ENCODE results near the gene HVCN1.
A peak's percentile ranks its signal among the peaks of the same experiment; 100 is the strongest.

The HVCN1 gene

DNA sequence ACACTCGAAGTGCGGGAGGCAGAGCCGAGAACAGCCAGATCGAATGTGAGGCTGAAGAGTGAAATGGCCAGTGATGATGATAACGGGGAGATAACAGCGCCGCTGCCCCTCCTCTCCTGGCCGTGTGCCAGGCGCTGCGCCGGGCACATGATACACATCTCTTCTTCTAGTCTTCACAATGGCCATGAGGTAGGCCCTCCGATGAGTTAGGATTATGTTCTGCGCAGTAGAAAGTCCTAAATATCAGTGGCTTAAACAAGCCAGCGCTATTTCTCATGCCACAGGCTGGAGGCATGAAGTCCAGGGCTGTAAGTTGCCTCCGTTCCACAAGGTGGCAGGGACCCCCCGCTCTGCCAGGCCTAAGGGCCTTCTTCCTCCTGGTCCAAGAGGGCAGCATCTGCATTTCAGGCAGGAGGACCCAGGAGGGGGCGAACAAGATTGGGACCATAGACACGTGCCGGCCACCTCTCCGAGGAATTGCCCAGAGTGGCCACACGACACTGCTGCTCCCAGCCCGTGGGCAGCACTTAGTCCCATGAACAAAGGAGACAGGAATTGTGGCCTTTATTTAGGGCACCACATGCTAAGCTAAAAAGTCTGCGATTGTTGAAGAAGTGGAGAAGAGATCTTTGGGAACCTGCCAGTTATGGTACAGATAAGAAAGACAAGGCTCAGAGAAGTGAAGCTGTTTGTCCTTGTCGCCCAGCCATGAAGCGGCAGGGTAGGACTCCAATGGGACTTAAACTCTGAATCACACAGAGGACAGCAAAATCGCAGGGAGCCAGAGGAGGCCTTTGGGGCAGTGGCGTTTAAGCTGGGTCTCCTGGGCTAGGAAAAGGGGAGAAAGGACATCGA is 10.9 kb upstream of the HVCN1 start:
- DNase-seq (ENCODE audit: low read depth) = no peak

DNA sequence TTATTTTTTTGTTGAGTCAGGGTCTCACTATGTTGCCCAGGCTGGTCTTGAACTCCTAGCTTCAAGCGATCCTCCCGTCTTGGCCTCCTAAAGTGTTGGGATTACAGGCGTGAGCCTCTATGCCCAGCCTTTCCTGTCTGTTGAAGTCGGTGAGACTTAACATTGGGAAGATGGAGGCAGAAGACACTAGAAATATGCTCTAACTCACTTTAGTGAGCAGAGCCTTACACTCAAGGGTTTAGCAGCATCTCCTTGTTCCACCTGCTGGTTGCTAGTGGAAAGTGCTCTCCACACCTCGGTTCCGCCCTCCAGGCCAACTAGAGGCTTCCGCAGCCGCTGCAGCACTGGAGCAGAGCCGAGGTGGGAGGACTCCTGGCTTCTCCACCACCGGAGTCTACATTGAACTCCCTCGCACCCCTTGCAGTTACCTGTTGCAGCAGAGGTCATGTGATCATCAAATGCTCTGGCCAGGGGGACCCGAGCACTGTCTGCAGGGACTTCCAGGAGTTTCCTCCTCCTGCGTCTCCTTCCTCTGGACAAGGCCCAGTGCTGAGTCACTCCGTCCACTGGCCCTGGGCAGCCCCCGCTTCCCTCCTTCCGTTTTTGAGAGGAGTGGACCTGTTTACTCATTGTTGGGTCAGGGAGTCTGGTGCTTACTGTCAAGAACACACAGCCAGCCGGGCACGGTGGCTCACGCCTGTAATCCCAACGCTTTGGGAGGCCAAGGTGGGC is 9.4 kb upstream of the HVCN1 start:
- DNase-seq (ENCODE audit: low read depth) = peak; percentile 37

DNA sequence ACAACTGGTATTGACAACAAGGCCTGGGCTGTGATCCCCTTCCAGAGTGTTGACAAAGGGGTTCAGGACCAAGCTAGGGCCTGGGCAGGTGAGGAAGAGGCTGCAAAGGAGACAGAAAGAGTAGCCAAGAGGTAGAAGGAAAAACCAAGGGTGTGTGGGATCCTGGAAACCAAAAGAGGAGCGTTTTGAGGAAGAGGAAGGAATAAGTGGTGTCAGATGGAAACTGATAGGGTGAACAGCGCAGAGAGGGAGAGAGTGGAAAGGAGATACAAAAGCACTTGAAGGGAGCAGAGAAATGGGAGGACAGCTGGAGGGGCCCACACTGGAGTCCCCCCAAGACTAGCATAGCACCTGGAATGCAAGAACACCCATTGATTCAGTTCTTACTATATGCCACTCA is 8.3 kb upstream of the HVCN1 start:
- no peak for DNase-seq (ENCODE audit: low read depth)

DNA sequence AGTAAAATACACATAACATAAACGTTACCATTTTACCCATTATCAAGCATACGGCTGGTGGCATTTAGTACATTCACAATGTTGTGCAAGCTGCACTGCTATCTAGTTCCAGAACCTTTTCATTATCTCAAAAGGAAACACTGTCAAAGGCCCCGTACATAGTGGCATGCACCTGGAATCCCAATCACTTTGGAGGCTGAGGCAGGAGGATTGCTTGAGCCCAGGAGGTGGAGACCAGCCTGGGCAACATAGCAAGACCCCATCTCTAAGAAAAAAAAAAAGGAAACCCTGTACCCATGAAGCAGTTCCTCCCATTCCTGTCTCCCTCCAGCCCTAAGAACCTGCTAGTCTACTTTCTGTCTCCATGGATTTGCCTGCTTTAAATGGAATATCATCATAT is 7.4 kb upstream of the HVCN1 start:
- no peak for DNase-seq (ENCODE audit: low read depth)

DNA sequence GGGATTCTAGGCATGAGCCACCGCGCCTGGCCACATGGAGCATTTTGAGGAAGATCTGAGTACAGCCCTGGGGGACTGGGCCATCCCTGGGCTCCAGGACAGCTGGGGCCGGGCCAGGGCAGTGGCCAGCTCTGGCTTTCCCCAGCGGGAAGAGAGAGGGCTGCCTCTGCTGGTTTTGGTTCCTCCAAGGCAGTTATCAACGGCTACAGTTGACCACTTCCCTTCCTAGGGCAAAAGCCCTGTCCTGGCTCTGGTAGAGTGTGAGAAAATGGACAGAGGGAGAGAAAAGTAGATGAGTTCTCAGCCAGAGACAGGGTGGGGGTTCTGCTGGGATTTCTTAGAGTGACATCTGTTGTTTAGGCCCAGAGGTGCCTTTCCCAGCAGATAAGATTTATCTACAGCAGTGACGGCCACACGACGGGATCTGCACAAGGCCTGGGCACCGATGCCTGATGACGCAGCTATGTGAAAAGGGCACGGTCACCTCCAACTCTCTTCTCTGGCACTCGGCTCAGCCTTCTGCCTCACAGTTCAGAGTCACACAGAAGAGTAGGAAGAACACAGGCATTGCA is 5.5 kb upstream of the HVCN1 start:
- no peak for DNase-seq (ENCODE audit: low read depth)

DNA sequence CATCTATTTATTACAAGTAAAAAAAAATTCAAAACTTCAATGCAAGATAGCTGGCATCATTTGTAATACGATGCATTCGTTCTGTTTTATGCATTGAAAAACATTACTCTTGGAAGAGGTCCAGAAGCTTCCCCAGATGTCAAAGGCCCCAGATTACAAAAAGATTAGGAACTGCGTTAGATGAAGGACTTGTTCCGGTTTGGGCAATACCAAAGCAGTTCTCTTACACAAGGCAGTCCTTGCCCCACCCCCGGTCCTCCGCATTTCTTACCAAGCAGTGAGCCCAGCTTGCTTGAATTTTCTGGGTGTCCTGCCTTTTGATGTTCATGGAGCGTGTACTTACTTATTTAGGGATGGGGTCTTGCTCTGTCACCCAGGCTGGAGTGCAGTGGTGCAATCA is 4.8 kb upstream of the HVCN1 start:
- no peak for DNase-seq (ENCODE audit: low read depth)

DNA sequence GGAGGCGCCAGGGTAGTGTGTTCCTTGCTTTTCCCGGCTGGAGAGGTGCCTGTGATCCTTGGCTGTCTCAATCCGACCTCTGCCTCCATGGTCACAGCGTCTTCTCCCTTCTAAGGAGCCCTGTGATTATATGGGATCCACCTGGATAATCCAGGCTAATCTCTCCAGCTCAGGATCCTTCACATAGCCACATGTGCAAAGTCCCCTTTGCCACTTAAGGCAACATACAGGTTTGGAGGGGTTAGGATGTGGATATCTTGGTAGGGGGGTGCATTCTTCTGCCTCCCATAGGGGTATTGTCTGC is 1.2 kb upstream of the HVCN1 start:
- DNase-seq (ENCODE audit: low read depth) = no peak

DNA sequence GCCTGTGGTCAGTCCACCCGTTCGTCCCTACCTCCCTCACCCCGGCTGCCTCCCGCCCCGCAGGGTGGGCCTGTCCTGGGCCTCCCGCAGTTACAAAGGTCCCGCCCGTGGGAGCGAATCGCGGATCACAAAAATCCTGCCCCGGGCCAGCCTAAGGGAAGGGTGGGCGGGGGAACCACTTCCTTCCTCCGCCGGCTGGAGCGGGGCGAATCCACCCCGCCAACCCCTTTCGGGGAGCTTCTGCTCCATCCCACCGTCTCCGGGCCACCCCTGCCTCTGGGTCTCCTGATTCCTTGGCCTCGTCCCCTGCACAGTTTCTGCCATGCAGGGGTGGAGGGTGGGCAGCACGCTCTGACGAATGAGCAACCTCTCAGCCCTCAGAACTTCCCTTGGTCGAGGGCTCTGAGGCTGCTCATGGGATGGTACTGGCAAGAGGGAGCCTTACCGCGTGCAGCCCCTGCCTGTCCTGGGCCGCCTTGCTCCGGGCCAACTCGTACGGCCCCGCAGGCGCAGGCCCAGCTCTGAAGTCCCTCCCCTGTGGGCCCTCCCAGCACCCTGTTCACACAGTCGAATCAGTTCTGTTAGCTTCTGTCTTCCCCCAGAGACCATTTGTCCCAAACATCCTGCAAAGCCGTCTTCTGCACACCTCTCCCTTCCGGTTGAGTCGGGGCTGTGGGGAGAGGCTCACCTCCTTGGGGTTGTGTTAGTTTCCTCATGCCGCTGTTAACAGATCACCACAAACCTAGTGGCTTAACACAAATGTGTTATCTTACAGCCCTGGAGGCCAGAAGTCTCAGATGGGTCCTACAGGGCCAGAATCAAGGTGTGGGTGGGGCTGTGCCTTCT is 589 bp upstream of the HVCN1 start:
- DNase-seq (ENCODE audit: low read depth) = peak; percentile 12

DNA sequence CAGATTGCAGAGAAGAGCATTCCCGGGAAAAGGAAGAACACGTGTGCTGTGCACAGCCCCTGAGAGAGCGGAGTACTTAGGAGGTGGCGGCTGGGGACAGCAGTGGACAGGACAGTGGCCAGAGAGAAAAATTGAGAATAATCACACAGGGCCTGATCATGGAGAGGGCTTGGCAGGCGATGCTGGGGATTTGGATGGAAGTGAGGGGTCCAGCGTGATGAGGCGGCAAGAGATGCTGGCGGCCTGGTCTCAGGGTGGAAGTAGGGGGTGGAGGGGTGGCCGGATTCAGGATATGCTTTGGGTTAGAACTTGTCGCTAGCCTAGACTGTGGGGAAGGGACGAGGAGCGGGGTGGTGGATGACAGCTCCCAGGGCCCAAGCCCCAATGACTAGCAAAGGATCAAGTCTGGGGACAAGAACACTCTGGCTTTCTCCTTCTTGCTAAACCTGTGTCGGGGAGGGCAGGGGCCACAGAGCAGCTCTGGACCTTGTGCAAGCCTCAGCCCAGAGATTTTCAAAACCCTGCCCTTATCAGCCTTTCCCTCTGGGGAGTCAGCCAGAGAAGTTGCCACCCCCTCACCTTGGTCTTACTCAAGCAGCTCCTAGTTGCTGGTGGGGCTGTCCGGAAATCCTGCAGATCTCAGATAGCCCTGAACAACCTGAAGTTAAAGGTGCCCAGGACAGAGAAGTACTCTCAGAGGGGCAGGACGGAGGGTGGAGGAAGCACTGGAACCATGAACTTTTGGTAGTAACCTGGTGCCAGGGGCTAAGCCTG is 1.3 kb downstream of the HVCN1 start:
- no peak for DNase-seq (ENCODE audit: low read depth)

DNA sequence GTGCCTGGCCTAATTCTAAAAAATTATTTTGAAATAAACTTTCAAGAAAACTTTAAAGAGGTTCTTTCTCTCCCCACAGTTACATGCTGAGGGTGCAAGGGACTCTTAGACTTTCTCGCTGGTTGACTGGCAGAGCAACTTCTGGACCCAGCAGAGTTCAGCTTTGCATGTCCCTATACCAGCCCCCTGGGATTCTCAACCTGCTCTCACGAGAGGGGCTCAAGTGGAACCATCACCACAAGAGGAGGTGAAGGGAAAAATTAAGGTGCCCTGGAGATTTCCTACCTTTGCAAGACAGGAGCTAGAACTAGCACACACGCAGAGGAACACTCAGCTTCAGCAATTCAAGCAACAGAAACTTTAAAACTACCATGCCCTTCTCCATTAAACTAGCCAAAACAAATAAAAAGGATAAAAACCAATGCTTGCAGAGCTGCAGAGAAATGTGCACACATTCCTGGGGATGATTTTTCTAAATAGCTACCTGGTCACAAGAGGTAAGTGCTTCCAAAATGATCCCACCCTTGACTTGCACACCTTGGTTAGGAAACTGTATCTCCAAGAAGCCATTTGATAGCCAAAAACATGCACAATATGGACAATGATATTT is 2.5 kb downstream of the HVCN1 start:
- DNase-seq (ENCODE audit: low read depth) = no peak

DNA sequence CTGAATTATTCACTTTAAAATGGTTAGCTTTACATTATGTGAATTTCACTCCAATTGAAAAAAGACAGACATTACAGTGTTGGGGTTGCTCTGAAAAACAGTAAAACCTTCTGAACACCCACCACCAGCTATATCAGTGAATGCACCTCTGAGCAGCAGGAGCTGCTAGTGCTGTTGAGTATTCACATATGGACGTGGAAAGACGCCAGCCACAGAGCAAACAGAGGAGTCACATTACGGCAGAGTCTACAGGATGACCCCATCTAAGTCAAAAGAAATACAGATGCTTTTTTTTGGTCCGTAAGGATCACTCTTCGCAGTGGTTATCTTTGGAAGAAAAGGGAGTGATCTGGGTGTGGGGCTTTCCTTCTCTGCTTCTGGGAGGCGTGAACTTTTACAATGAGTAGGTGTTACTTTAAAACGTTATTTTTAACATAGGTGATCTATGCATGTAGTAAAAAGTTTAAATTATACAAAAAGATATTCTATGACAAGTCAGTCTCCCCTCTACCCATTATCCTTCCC is 4.5 kb downstream of the HVCN1 start:
- no peak for DNase-seq (ENCODE audit: low read depth)

DNA sequence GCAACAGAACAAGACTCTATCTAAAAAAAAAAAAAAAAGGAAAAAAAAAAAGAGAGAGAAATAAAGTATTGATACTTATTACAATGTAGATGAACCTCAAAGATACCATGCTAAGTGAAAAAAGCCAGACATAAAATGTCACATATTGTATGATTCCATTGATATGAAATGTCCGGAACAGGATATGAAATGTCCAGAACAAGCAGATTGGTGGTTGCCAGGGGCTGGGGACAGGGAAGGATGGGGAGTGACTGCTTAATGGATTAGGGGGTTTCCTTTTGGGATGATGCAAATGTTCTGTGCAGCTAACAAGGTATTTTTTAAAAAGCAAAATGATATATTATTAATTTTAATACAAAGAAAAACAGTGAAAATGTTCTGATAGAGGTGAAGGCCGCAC is 5.0 kb downstream of the HVCN1 start:
- DNase-seq (ENCODE audit: low read depth) = no peak

DNA sequence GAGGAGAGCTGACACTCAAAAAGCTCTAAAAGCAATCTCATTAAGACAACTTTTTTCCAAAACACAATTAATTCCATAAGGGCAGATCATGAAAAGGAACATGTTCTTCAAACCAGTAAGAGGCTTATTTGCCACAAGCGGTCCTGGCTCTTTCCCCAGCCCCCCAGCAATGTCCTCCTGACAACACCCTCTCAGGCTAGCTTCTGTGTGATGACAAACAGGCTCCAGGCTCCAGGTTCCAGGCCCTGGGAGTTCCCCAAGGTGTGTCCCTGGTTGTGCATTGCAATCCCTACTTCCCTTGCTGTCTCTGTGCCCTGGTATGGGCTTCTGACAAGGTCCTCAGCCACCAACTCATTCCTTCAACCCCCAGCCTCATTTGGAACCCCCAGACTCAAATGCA is 8.9 kb downstream of the HVCN1 start:
- DNase-seq (ENCODE audit: low read depth) = no peak

DNA sequence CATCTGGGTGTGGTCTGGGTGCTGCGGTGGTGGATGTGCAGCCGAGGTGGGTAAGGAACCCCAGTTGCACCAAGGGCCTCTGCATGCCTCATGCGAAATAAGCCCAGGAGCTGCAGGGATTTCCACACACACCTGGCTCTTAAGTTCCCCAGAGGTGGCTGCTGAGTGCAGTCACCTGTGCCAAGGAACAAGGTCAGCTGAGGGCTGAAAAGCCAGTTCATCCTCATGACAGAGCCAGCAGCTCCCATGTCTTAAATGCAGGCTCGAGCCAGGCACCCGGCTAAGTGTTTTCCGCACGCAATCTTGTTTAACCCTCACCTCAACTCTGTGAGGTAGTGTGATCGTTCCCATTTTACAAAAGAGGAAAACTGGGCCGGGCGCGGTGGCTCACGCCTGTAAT is 9.7 kb downstream of the HVCN1 start:
- no peak for DNase-seq (ENCODE audit: low read depth)

DNA sequence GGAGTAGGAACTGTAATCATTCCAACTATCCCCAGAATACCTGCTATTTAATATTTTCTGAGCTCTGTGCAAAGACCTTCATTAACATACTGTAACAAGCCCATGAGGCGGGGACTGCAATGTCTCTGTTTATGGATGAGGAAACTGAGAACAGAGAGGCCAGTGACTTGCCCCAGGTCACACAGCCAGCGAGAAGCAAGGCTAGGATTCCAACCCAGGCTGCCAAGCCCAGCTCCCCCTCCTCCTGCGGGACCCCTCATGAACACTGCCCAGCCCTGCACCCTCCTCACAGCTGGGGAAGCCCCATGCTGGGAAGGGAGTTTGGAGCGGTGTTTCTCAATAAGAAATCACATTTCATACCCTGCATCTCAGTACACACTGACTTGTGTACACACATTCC is 10.9 kb downstream of the HVCN1 start:
- no peak for DNase-seq (ENCODE audit: low read depth)

DNA sequence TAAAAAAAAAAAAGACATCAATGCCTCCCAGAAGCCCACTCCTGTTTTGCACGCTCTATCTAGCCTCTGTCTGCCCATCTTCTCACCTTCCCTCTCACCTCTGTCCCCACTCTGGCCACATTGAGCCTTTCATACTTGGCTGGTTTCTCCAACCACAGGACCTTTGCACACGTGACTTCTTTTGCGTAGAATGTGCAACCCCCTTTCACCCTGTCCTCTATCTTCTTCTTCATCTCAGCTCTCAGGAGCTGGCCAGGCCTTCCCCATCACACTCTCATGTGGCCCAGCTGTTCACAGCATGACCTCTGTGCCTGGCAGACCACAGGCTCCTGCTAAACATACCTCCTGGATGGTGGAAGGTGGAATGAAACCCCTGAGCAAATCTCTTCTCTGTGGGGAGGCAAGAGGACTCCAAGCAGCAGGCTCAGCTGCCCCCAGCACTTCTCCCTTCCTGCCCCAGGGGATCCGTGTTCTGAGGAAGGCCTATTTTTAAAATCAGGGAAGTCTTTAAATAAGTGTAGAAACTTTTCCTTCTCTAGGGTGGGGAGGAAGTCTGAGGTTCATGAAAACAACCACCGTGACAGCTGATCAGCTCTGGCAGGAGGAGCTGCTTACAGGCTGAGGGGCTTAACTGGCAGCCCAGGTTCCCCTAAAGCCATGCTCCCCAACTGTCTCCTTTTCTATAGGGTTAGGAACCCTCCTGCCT is 11.6 kb downstream of the HVCN1 start:
- no peak for DNase-seq (ENCODE audit: low read depth)

DNA sequence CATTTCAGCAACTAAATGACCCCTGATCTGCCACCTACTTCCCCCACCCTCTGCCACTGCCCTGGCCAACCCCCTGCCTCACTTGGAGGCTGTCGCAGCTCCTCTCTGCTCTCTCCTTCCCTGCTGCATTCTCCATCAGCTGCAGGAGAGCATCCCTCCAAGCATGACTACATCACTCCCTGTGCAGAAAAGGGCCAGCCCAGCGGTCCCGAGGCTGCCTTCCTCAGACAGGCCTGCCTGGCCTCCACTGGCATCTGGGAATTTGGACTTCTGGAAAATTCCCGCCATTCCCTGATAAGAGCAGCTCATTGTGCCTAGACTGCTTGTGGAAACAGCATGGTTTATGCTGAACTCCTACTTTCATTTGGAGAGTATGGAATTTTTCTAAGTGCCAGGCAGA is 12.7 kb downstream of the HVCN1 start:
- no peak for DNase-seq (ENCODE audit: low read depth)

DNA sequence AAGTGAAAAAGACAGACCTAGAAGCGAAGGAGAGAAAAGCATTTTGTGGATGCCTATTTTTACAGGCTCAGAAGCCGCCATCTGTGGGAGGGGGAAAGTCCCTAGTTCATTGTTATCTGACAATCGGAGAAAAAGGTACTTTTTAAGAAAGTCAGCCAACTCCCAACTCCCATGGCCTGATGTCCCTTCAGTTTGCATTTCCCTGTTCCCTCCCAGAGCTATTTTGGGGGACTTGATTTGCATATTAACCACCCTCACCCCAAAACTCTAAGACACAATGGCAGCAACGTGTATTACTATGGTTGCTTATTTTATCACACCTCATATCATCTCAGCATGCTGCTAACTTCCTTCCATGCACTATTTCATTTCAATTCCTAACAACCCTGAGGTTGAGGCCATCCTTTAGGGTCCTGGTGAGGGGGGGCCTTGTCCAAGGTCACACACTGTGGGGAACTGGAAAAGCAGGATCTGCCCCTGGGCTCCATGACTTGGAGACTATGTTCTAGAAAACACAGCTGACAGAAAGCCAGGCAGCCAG is 18.7 kb downstream of the HVCN1 start:
- DNase-seq (ENCODE audit: low read depth) = no peak

DNA sequence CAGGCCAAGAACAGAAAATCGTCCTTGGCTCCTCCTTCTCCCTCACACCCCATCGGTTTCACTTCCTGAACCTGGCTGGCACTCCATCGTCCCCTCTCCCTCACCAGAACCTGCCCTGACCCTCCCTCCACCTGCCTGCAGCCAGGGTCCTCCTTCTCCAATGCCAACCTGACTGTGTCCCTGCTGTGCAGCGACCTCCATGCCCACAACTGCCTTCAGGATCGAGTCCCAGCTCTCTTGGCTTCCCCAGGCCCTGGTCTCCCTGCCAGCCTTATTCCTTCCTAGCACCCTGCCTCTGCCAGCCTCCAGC is 19.8 kb downstream of the HVCN1 start:
- no peak for DNase-seq (ENCODE audit: low read depth)

DNA sequence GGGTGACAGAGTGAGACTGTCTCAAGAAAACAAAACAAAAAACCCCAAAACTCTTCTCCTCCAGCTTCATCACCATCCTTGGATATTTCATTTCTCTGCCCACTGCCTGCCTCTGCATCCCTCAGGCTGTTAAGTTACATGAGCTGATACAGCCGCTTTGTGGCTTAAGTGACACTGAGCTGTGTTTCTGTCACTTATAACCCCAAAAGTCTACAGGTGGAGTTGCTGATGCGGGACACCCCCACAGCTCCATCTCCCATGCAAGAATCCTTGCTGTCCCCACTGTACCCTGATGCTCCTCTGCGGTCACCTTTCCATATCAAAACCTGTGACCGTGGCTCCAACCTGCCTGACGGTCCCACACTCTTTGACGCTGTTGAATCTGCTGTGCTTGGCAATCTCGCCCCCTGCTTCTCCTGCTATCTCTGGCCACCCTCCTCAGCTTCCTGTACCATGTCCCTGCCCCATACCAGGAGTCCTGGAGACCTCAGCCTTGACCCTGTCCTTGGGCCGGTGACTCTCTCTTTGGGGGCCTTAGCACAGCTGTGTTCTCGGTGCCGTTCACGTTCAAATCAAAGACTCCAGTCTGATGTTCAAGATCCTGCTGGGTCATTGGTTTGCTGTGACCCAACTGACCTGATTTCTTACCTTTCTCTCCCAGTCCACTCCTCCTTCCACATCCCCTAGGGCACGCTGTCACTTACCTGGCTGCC is 20.3 kb downstream of the HVCN1 start:
- DNase-seq (ENCODE audit: low read depth) = no peak
